ENCODE data around the gene SLC6A18. TPM values are rescaled to one million over a fixed set of nuclear protein-coding genes. Genes with fewer than 3 reads are reported as not detected.
A peak's percentile ranks its signal among the peaks of the same experiment; 100 is the strongest.
"Not testable (repeated sequence)": the region's sequence is repeated elsewhere in the genome, so short reads cannot be mapped to it uniquely, and the experiment has no call there.

Gene SLC6A18
- total and polyA plus RNA-seq, 5 donors from 2014 or later, result not detected

DNA sequence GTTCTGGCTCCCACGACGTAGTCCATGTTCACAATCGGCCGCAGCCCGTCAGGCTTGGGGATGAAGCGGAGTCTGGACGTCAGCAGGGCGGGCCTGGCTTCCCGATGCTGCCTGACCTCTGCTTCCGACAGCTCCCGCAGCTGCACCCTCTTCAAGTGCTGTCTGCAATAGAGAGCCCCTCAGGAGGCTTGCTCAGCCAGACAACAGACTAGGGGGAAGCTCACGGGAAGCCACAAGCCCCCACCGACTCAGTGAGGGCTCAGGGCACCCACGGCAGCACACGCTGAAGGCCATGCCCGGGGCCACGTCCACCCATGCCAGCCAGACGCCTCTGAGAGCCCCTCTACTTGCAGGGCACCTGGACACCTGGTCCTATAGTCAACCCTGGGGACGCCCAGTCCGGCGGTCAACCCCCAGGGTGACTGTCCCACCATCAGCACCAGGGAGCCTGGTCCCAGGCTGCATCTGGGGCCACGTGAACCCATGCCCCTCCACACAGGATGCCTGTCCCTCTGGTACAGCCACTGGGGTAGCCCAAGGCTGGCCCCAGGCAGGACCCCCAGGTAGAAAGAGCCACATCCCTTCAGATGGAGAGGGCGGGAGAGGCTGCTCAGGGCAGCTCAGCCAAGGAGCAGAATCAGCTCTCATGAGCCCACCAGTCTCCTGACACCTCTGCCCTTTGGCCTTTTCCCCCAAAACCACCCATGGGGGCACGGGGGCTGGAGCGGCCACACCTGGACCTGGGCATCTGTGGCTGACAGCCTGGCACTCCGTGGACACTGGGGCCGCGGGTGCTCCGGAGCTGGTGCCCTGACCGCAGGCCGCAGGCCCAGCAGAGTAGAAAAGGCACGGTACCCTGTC lies 55.2 kb downstream of the SLC6A18 start:
- no peaks in the 10 kb centered on the region for H3K9me3 ChIP-seq (ENCODE audit: control insufficient read depth in 2 of 2, low read length in 2 of 2)
- no peaks in the 10 kb centered on the region for H3K36me3 ChIP-seq (ENCODE audit: control insufficient read depth, insufficient read depth, low read length)
- no peaks in the 10 kb centered on the region for H3K27me3 ChIP-seq (ENCODE audit: control insufficient read depth, insufficient read depth, low read length)
- H3K4me3 ChIP-seq (ENCODE audit: low read depth, low read length), result no peak overlapping the region
- ATAC-seq (ENCODE audit: low read depth in 2 of 2) (no peak), DNase-seq (no peak)
- Mint-ChIP-seq H3K36me3 (no peaks in the 10 kb centered on the region), H3K4me3 (no peak overlapping the region), H3K27ac (no peak overlapping the region), H3K27me3 (no peaks in the 10 kb centered on the region), H3K4me1 (no peaks in the 10 kb centered on the region), H3K9me3 (no peaks in the 10 kb centered on the region)
- no peaks in the 10 kb centered on the region for H3K4me1 ChIP-seq (ENCODE audit: control insufficient read depth, insufficient read depth, low read length, poor library complexity, severe bottlenecking)
- no peak overlapping the region for H3K27ac ChIP-seq (ENCODE audit: insufficient read depth, low read length, poor library complexity, severe bottlenecking)

- peak overlapping the region in 2 of 3 donors; percentile 60 to 73 for H3K27ac Mint-ChIP-seq
- ATAC-seq (ENCODE audit: low read depth in 2 of 2), result no peak
- no peak overlapping the region for H3K4me3 ChIP-seq (ENCODE audit: low read depth, low read length)
Measured at GRCh38 chr5:1281038-1281882, 56.1 kb downstream of the SLC6A18 start.

DNA sequence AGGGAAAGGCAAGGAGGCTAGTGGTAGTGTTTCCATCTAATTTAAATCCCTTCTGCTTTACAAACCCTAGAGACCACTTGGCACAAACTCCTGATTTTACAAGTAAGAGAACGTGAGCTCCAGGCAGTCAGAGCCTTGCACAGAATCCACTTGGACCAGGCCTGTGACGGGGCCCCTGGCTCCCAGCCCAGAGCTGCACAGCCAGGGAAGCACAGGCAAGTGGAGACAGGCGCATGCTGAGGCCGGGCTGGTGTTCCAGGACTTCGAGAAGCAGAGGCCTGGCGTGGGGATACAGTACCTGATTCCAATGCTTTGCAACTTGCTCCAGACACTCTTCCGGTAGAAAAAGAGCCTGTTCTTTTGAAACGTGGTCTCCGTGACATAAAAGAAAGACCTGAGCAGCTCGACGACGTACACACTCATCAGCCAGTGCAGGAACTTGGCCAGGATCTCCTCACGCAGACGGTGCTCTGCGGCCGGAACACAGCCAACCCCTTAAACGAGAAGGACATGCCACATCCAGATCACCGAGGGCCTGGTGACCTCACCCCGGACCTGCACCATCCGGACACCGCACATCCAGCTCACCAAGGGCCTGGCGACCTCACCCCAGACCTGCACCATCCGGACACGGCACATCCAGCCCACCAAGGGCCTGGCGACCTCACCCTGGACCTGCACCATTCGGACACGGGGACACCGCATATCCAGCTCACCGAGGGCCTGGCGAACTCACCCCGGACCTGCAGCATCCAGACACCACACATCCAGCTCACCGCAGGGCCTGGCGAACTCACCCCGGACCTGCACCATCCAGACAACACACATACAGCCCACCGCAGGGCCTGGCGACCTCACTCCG lies 57.2 kb downstream of the SLC6A18 start:
- Mint-ChIP-seq H3K9me3 (no peaks in the 10 kb centered on the region), H3K4me3 (no peak overlapping the region), H3K4me1 (no peaks in the 10 kb centered on the region), H3K27me3 (no peaks in the 10 kb centered on the region), H3K36me3 (no peaks in the 10 kb centered on the region), H3K27ac (no peak overlapping the region)
- Histone ChIP-seq H3K36me3 (ENCODE audit: control insufficient read depth, insufficient read depth, low read length) (no peaks in the 10 kb centered on the region), H3K4me1 (ENCODE audit: control insufficient read depth, insufficient read depth, low read length, poor library complexity, severe bottlenecking) (no peaks in the 10 kb centered on the region), H3K9me3 (ENCODE audit: control insufficient read depth in 2 of 2, low read length in 2 of 2) (no peaks in the 10 kb centered on the region), H3K27me3 (ENCODE audit: control insufficient read depth, insufficient read depth, low read length) (no peaks in the 10 kb centered on the region), H3K4me3 (ENCODE audit: low read depth, low read length) (no peak overlapping the region), H3K27ac (ENCODE audit: insufficient read depth, low read length, poor library complexity, severe bottlenecking) (no peak overlapping the region)
- ATAC-seq (ENCODE audit: low read depth in 2 of 2) (no peak), DNase-seq (no peak)

More at GRCh38 chr5:1281038-1281882, 56.1 kb downstream of the SLC6A18 start:
- no peaks in the 10 kb centered on the region for H3K36me3 Mint-ChIP-seq
- no peaks in the 10 kb centered on the region for H3K36me3 ChIP-seq (ENCODE audit: control insufficient read depth, insufficient read depth, low read length)
- no peaks in the 10 kb centered on the region for H3K4me1 Mint-ChIP-seq
- no peak overlapping the region for H3K4me3 Mint-ChIP-seq
- DNase-seq, result no peak
- no peak overlapping the region for H3K27ac ChIP-seq (ENCODE audit: insufficient read depth, low read length, poor library complexity, severe bottlenecking)
- H3K9me3 Mint-ChIP-seq, result no peaks in the 10 kb centered on the region
- no peaks in the 10 kb centered on the region for H3K27me3 ChIP-seq (ENCODE audit: control insufficient read depth, insufficient read depth, low read length)
- no peaks in the 10 kb centered on the region for H3K27me3 Mint-ChIP-seq
- no peaks in the 10 kb centered on the region for H3K4me1 ChIP-seq (ENCODE audit: control insufficient read depth, insufficient read depth, low read length, poor library complexity, severe bottlenecking)
- no peaks in the 10 kb centered on the region for H3K9me3 ChIP-seq (ENCODE audit: control insufficient read depth in 2 of 2, low read length in 2 of 2)

GRCh38 chr5:1282993-1283728 lies 58.0 kb downstream of the SLC6A18 start:
- not testable (repeated sequence) for DNase-seq; H3K9me3 Mint-ChIP-seq; H3K36me3 ChIP-seq (ENCODE audit: control insufficient read depth, insufficient read depth, low read length); ATAC-seq (ENCODE audit: low read depth in 2 of 2); H3K27ac Mint-ChIP-seq; H3K4me3 Mint-ChIP-seq; H3K27ac ChIP-seq (ENCODE audit: insufficient read depth, low read length, poor library complexity, severe bottlenecking); H3K27me3 Mint-ChIP-seq; H3K4me1 Mint-ChIP-seq; H3K4me3 ChIP-seq (ENCODE audit: low read depth, low read length); H3K9me3 ChIP-seq (ENCODE audit: control insufficient read depth in 2 of 2, low read length in 2 of 2); H3K4me1 ChIP-seq (ENCODE audit: control insufficient read depth, insufficient read depth, low read length, poor library complexity, severe bottlenecking); H3K36me3 Mint-ChIP-seq; H3K27me3 ChIP-seq (ENCODE audit: control insufficient read depth, insufficient read depth, low read length)

GRCh38 chr5:1283729-1284041 lies 58.5 kb downstream of the SLC6A18 start:
- not testable (repeated sequence) for H3K27me3 Mint-ChIP-seq; H3K36me3 ChIP-seq (ENCODE audit: control insufficient read depth, insufficient read depth, low read length); H3K27ac Mint-ChIP-seq; H3K9me3 ChIP-seq (ENCODE audit: control insufficient read depth in 2 of 2, low read length in 2 of 2); H3K27me3 ChIP-seq (ENCODE audit: control insufficient read depth, insufficient read depth, low read length); H3K36me3 Mint-ChIP-seq; DNase-seq; ATAC-seq (ENCODE audit: low read depth in 2 of 2); H3K4me3 ChIP-seq (ENCODE audit: low read depth, low read length); H3K4me3 Mint-ChIP-seq; H3K9me3 Mint-ChIP-seq; H3K4me1 ChIP-seq (ENCODE audit: control insufficient read depth, insufficient read depth, low read length, poor library complexity, severe bottlenecking); H3K4me1 Mint-ChIP-seq; H3K27ac ChIP-seq (ENCODE audit: insufficient read depth, low read length, poor library complexity, severe bottlenecking)

DNA sequence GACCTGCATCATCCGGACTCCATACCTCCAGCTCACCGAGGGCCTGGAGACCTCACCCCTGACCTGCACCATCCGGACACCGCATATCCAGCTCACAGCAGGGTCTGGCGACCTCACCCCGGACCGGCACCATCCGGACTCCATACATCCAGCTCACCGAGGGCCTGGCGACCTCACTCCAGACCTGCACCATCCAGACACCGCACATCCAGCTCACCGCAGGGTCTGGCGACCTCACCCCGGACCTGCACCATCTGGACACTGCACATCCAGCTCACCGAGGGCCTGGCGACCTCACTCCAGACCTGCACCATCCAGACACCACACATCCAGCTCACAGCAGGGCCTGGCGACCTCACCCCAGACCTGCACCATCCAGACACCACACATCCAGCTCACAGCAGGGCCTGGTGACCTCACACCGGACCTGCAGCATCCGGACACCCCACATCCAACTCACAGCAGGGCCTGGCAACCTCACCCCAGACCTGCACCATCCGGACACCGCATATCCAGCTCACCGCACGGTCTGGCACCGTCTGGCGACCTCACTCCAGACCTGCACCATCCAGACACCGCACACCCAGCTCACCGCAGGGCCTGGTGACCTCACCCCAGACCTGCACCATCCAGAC lies 59.3 kb downstream of the SLC6A18 start:
- not testable (repeated sequence) for H3K36me3 Mint-ChIP-seq; H3K9me3 Mint-ChIP-seq; DNase-seq; H3K27ac ChIP-seq (ENCODE audit: insufficient read depth, low read length, poor library complexity, severe bottlenecking); H3K4me1 ChIP-seq (ENCODE audit: control insufficient read depth, insufficient read depth, low read length, poor library complexity, severe bottlenecking); H3K4me3 Mint-ChIP-seq; H3K27me3 ChIP-seq (ENCODE audit: control insufficient read depth, insufficient read depth, low read length); H3K9me3 ChIP-seq (ENCODE audit: control insufficient read depth in 2 of 2, low read length in 2 of 2); H3K4me3 ChIP-seq (ENCODE audit: low read depth, low read length); H3K4me1 Mint-ChIP-seq; H3K27me3 Mint-ChIP-seq; H3K36me3 ChIP-seq (ENCODE audit: control insufficient read depth, insufficient read depth, low read length); H3K27ac Mint-ChIP-seq; ATAC-seq (ENCODE audit: low read depth in 2 of 2)

DNA sequence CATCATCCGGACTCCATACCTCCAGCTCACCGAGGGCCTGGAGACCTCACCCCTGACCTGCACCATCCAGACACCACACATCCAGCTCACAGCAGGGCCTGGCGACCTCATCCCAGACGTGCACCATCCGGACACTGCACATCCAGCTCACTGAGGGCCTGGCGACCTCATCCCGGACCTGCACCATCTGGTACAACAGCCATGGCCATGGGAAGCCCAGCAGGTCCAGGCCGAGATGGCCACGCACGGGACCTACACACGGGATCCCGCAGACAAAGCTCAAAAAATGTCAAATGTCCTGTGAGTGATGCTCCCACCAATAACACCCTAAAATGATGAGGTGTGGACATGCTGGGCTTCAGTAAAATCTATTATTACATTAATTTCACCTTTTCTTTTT lies 60.0 kb downstream of the SLC6A18 start:
- peaks cover 5% of the 10 kb centered on the region for H3K36me3 Mint-ChIP-seq
- ATAC-seq (ENCODE audit: low read depth in 2 of 2), result no peak
- no peak overlapping the region for H3K4me3 ChIP-seq (ENCODE audit: low read depth, low read length)
- H3K27ac ChIP-seq (ENCODE audit: insufficient read depth, low read length, poor library complexity, severe bottlenecking), result no peak overlapping the region
- no peaks in the 10 kb centered on the region for H3K36me3 ChIP-seq (ENCODE audit: control insufficient read depth, insufficient read depth, low read length)
- H3K4me3 Mint-ChIP-seq, result no peak overlapping the region
- no peaks in the 10 kb centered on the region for H3K4me1 ChIP-seq (ENCODE audit: control insufficient read depth, insufficient read depth, low read length, poor library complexity, severe bottlenecking)
- no peaks in the 10 kb centered on the region for H3K27me3 ChIP-seq (ENCODE audit: control insufficient read depth, insufficient read depth, low read length)
- H3K27me3 Mint-ChIP-seq, result no peaks in the 10 kb centered on the region
- H3K4me1 Mint-ChIP-seq, result no peaks in the 10 kb centered on the region
- H3K27ac Mint-ChIP-seq, result no peak overlapping the region
- peaks cover 0 to 4% (median 0%) of the 10 kb centered on the region in 7 donors for H3K9me3 Mint-ChIP-seq
- no peak for DNase-seq
- no peaks in the 10 kb centered on the region for H3K9me3 ChIP-seq (ENCODE audit: control insufficient read depth in 2 of 2, low read length in 2 of 2)
